Measurements from ENCODE around the gene ADAT3.

Gene ADAT3

DNA sequence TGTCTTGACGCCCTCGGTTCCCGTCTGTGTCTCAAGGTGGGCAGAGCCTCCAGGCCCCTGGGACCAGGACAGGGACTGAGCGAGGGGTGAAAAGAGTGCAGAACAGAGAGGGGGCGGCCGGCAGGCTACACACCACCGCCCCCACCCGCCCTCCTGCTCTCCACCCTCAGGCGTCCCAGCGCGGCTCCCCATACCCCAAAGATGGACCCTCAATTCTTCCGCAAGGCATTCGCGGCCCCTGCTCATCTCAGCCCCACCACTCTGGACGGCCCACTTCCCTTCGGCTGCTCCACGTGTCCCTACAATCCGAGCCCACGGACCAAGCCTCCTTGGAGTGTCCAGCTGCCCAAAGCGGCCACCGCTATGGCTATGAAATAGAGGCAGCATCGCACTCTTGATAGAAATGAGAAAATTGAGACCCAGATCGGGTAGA is 43.6 kb upstream of the ADAT3 start:
- no peak for DNase-seq (ENCODE audit: low read depth)
- peak overlapping the region; percentile 77 for H3K4me3 ChIP-seq (ENCODE audit: low read depth, low read length)
- TF ChIP-seq, protein P1, sequence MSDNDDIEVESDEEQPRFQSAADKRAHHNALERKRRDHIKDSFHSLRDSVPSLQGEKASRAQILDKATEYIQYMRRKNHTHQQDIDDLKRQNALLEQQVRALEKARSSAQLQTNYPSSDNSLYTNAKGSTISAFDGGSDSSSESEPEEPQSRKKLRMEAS (IDR thresholded peaks at IDR 0.05; ENCODE audit: low read depth, low read length), result peak; percentile 42; the same call in 1 of the 2 replicates
- no peak for TF ChIP-seq MYC (IDR thresholded peaks at IDR 0.05; ENCODE audit: low read depth, low read length)

DNA sequence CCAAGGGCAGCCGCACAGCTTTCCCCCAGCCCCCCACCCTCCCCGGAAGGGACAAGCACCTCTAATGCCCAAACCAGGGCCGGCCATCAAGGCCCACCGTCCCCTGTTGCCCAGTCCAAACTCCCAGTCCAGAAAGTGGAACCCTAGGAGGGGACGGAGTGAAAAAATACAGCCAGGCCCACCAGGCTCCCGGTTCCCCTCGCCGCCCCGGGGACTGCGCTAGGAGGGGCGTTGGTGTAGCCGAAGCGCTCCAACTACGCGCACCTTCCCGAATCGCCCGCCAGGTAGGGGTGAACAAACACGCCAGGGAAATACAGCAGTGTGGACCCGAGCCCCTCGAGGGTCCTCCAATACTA is 43.2 kb upstream of the ADAT3 start:
- TF ChIP-seq MYC (IDR thresholded peaks at IDR 0.05; ENCODE audit: low read depth, low read length) (no peak), POLR2A (IDR thresholded peaks at IDR 0.05; ENCODE audit: extremely low read depth, insufficient read length) (no peak)
- TF ChIP-seq, protein P2, sequence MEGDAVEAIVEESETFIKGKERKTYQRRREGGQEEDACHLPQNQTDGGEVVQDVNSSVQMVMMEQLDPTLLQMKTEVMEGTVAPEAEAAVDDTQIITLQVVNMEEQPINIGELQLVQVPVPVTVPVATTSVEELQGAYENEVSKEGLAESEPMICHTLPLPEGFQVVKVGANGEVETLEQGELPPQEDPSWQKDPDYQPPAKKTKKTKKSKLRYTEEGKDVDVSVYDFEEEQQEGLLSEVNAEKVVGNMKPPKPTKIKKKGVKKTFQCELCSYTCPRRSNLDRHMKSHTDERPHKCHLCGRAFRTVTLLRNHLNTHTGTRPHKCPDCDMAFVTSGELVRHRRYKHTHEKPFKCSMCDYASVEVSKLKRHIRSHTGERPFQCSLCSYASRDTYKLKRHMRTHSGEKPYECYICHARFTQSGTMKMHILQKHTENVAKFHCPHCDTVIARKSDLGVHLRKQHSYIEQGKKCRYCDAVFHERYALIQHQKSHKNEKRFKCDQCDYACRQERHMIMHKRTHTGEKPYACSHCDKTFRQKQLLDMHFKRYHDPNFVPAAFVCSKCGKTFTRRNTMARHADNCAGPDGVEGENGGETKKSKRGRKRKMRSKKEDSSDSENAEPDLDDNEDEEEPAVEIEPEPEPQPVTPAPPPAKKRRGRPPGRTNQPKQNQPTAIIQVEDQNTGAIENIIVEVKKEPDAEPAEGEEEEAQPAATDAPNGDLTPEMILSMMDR (IDR thresholded peaks at IDR 0.05; ENCODE audit: low read depth, low read length), result no peak
- TF ChIP-seq, protein P1 (IDR thresholded peaks at IDR 0.05; ENCODE audit: low read depth, low read length), result no peak
- no peak for DNase-seq (ENCODE audit: low read depth)
- peak overlapping the region; percentile 77 for H3K4me3 ChIP-seq (ENCODE audit: low read depth, low read length)

DNA sequence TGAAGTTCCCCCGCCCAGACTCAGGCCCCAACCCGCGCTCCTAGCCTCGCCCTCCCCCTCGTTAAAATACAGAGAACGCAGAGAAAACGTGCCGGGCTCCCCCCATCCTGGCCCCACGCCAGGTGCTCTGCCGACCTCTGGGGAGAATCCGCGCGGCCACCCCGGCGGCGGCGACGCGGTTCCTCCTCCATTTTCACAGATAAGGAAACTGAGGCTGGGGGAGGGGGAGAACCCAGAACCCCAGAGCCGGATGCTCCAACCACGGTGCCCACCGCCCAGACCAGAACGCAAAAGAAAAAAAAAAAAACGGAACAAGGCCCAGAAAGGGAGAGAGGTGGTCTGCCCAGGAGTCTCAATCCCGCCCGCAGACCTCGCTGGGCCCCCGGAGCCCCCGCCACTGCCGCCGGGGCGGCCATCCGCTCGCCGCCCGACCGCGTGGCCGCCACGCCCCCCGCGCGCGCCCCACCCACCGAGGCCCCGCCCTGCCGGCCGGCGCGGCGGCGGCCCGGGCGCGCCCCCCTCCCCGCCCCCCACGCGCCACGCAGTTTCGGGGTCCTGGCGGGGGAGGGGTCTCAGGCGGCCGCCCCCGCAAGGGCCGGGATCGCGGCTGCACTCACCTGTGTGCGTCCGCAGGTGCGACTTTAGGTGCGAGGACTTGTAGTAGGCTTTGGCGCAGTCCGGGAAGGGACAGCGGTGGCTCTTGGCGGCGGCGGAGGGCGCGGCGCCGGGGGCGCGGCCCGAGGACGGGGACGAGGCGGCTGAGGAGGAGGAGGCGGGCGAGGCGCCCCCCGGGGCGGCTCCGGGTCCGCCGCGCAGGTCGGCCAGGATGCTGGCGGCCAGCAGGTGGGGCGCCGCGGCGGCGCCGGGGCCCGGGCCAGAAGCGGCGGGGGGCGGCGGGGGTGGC is 42.5 kb upstream of the ADAT3 start:
- peak; percentile 52 for DNase-seq (ENCODE audit: low read depth)
- TF ChIP-seq, protein P2 (IDR thresholded peaks at IDR 0.05; ENCODE audit: low read depth, low read length), result no peak
- TF ChIP-seq MYC (IDR thresholded peaks at IDR 0.05; ENCODE audit: low read depth, low read length) (0 out of 2 replicates have a peak, but pooled peaks have one; percentile 8), POLR2A (IDR thresholded peaks at IDR 0.05; ENCODE audit: extremely low read depth, insufficient read length) (no peak)
- H3K4me3 ChIP-seq (ENCODE audit: low read depth, low read length), result peak overlapping the region; percentile 77

DNA sequence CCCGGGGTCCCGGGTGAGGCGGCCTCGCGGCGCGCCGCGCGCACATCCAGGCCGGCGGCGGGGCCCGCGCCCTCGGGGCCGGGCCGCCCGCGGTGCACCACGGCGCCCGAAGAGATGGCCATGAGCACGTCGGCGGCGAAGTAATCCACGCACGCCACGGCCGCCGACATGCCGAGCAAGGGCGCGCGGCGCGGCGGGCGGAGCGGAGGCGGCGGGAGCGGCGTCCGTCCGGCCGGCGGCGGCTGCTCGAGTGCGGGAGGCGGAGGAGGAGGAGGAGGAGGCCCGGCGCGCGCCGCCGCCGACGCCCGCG is 41.9 kb upstream of the ADAT3 start, which contains the start of gene KLF16:
KLF16 (minus strand) TSS at position 252 of the 310 bp plus-strand sequence; CDS start at position 170, 82 bp downstream.
- TF ChIP-seq POLR2A (IDR thresholded peaks at IDR 0.05; ENCODE audit: extremely low read depth, insufficient read length), result peak; percentile 51
- TF ChIP-seq, protein P1 (IDR thresholded peaks at IDR 0.05; ENCODE audit: low read depth, low read length), result no peak
- peak within 1 kb of the TSS; percentile 77 for H3K4me3 ChIP-seq (ENCODE audit: low read depth, low read length)
- no peak for DNase-seq (ENCODE audit: low read depth)

DNA sequence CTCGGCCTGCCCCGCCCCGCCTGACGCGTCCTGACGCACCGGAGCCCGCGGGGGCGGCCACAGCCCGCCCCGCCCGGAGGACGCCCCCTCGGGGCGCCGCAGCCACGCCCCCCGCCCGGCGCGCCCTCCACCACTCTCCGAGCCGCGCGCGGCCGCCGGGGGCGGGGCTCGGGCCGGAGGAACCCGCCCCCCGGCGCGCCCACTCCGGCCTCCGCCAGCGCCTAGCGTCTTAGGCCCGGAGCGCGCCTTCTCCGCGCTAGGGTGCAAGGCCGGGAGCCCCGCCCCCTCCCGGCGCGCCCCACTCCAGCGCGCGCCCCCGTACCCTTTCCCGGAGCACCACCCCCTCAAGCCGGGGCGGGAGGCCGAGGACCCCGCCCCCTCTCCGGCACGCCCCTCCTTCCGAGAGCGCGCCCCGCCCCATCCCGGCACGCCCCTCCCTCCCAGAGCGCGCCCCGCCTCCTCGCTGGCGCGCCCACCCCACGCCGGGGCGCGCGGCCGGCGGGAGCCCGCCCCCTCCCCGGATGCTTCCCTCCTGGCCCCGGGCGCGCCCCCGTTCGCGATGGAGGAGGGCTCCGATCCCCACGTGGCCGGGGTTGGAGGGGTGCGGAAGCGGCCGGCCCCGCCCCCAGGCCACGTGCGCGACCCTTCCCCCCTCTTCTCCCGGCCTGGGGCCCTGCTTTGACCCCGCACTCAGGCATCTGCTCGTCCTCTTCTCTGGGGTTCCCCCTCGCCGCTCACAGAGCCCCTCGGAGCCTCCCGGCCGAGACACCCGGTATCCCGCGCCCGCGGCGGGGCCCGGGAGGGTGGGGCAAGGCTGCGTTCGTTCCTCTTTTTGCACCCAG is 41.3 kb upstream of the ADAT3 start:
- H3K4me3 ChIP-seq (ENCODE audit: low read depth, low read length), result peak overlapping the region; percentile 59
- TF ChIP-seq POLR2A (IDR thresholded peaks at IDR 0.05; ENCODE audit: extremely low read depth, insufficient read length) (no peak), MYC (IDR thresholded peaks at IDR 0.05; ENCODE audit: low read depth, low read length) (peak; percentile 96)
- TF ChIP-seq, protein P2 (IDR thresholded peaks at IDR 0.05; ENCODE audit: low read depth, low read length), result no peak
- TF ChIP-seq, protein P1 (IDR thresholded peaks at IDR 0.05; ENCODE audit: low read depth, low read length), result peak; percentile 95
- peak; percentile 91 for DNase-seq (ENCODE audit: low read depth)

DNA sequence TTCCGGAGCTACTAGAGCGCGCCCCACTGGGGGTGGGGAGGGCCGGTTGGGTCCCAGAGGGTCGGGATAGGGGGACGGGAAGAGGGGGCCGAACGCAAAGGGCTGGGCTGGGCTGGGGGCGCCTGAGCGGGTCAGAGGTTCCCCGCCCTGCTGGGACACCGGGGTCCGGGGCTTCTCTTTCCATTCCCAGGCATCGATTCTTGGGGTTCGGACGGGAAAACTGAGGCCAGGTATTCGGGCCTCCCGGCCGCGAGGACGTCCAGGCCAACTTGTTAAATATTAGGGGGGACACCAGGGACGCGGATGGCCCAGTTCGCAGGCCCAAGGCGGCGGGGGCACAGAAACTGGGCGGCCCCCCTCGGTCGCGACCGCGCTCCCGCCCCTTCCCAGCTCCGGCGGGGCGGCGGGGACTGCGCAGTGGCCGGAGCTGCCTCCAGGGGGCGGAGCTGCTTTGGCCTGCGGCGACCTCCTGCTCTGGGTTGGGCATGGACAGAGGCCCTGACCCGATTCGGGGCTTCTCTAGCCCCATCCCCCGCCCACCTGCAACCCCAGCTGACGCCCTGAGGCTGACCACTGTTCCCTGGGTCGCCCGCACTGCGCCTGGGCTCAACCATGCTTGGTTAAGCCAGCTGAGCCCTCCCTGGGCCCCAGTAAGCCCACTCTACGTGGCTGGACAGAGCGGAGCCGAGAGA is 40.6 kb upstream of the ADAT3 start:
- TF ChIP-seq MYC (IDR thresholded peaks at IDR 0.05; ENCODE audit: low read depth, low read length) (no peak), POLR2A (IDR thresholded peaks at IDR 0.05; ENCODE audit: extremely low read depth, insufficient read length) (peak; percentile 27)
- TF ChIP-seq, protein P1 (IDR thresholded peaks at IDR 0.05; ENCODE audit: low read depth, low read length), result peak; percentile 48; the same call in 1 of the 2 replicates
- TF ChIP-seq, protein P2 (IDR thresholded peaks at IDR 0.05; ENCODE audit: low read depth, low read length), result peak; percentile 12
- H3K4me3 ChIP-seq (ENCODE audit: low read depth, low read length), result peak overlapping the region; percentile 59
- peak; percentile 78 for DNase-seq (ENCODE audit: low read depth)

Measured in NB4 (cell line).